ENCODE results near the gene SHF. TPM values are rescaled to one million over a fixed set of nuclear protein-coding genes. Genes with fewer than 3 reads are reported as not detected.
"Not testable (repeated sequence)": the region's sequence is repeated elsewhere in the genome, so short reads cannot be mapped to it uniquely, and the experiment has no call there.

Gene SHF
- total RNA-seq, 6 experiments from 2014 or later = 2.1 to 3.1 (median 2.1) TPM

- no peaks in the 10 kb centered on the region for H3K9me3 Mint-ChIP-seq
- no peak overlapping the region for H3K4me3 Mint-ChIP-seq
- peaks cover 15% of the 10 kb centered on the region for H3K27me3 Mint-ChIP-seq (ENCODE audit: insufficient read depth)
- H3K27ac Mint-ChIP-seq = no peak overlapping the region
- peaks cover under 1% of the 10 kb centered on the region for H3K4me1 Mint-ChIP-seq (ENCODE audit: low read depth)
- H3K36me3 Mint-ChIP-seq (ENCODE audit: low read depth) = no peaks in the 10 kb centered on the region
- TF ChIP-seq CTCF (IDR thresholded peaks at IDR 0.05) = no peak
- DNase-seq = no peak
These were observed 47.1 kb downstream of the SHF start for GRCh38 chr15:45140557-45141250.

- no peaks in the 10 kb centered on the region for H3K4me1 Mint-ChIP-seq (ENCODE audit: low read depth)
- TF ChIP-seq CTCF (IDR thresholded peaks at IDR 0.05) = no peak
- H3K9me3 Mint-ChIP-seq = no peaks in the 10 kb centered on the region
- H3K4me3 Mint-ChIP-seq = no peak overlapping the region
- no peaks in the 10 kb centered on the region for H3K36me3 Mint-ChIP-seq (ENCODE audit: low read depth)
- H3K27me3 Mint-ChIP-seq (ENCODE audit: insufficient read depth) = peaks cover 10% of the 10 kb centered on the region
- no peak overlapping the region for H3K27ac Mint-ChIP-seq
- no peak for DNase-seq
These were observed 48.0 kb downstream of the SHF start for GRCh38 chr15:45139770-45140169.

- no peaks in the 10 kb centered on the region for H3K9me3 Mint-ChIP-seq
- H3K36me3 Mint-ChIP-seq (ENCODE audit: low read depth) = no peaks in the 10 kb centered on the region
- no peak overlapping the region for H3K4me3 Mint-ChIP-seq
- TF ChIP-seq CTCF (IDR thresholded peaks at IDR 0.05) = no peak
- no peaks in the 10 kb centered on the region for H3K4me1 Mint-ChIP-seq (ENCODE audit: low read depth)
- no peak for DNase-seq
- no peak overlapping the region for H3K27ac Mint-ChIP-seq
- H3K27me3 Mint-ChIP-seq (ENCODE audit: insufficient read depth) = peaks cover 7% of the 10 kb centered on the region
These were observed 48.7 kb downstream of the SHF start for GRCh38 chr15:45138814-45139765.

GRCh38 chr15:45137703-45138102 is 50.1 kb downstream of the SHF start:
- Mint-ChIP-seq H3K9me3 (no peaks in the 10 kb centered on the region), H3K27ac (no peak overlapping the region), H3K4me1 (ENCODE audit: low read depth) (no peaks in the 10 kb centered on the region), H3K27me3 (ENCODE audit: insufficient read depth) (peaks cover 16% of the 10 kb centered on the region), H3K36me3 (ENCODE audit: low read depth) (no peaks in the 10 kb centered on the region), H3K4me3 (no peak overlapping the region)
- no peak for TF ChIP-seq CTCF (IDR thresholded peaks at IDR 0.05)
- no peak for DNase-seq

GRCh38 chr15:45136378-45136764 is 51.4 kb downstream of the SHF start:
- H3K27ac Mint-ChIP-seq = no peak overlapping the region
- H3K27me3 Mint-ChIP-seq (ENCODE audit: insufficient read depth) = peaks cover 24% of the 10 kb centered on the region
- no peak for DNase-seq
- no peaks in the 10 kb centered on the region for H3K36me3 Mint-ChIP-seq (ENCODE audit: low read depth)
- no peak overlapping the region for H3K4me3 Mint-ChIP-seq
- H3K4me1 Mint-ChIP-seq (ENCODE audit: low read depth) = no peaks in the 10 kb centered on the region
- H3K9me3 Mint-ChIP-seq = no peaks in the 10 kb centered on the region
- TF ChIP-seq CTCF (IDR thresholded peaks at IDR 0.05) = no peak; the same call in 1 of the 2 replicates

- not testable (repeated sequence) for H3K4me1 Mint-ChIP-seq (ENCODE audit: low read depth)
- peaks cover 29% of the 10 kb centered on the region for H3K27me3 Mint-ChIP-seq (ENCODE audit: insufficient read depth)
These were observed 51.9 kb downstream of the SHF start for GRCh38 chr15:45135705-45136377.

More at GRCh38 chr15:45135705-45136377, 51.9 kb downstream of the SHF start:
- not testable (repeated sequence) for DNase-seq; H3K4me3 Mint-ChIP-seq; H3K27ac Mint-ChIP-seq; H3K9me3 Mint-ChIP-seq; H3K36me3 Mint-ChIP-seq (ENCODE audit: low read depth)
